ENCODE measurements around the gene CADM2.
"Not testable (repeated sequence)": the region's sequence is repeated elsewhere in the genome, so short reads cannot be mapped to it uniquely, and the experiment has no call there.

CADM2 gene

DNA sequence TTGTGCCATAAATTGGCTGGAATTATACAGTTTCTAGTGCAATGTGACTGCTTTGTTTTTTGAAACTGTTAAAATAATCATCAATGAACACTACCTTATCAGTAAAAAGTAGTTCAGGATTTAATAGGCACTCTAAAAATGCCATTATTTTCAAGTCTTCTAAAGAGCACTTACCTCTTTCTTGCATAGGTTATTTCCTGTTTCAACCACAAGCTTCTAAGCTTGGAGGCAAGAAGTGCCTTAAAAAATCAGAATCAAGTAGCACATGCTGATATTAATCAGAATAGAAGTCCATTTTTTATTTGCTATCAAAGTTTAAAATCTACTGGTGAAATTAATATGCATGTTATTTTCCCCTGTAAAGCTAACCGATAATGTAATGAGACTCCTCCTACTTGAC lies 991.6 kb downstream of the CADM2 start:
- no peak for DNase-seq (ENCODE audit: low spot score)

DNA sequence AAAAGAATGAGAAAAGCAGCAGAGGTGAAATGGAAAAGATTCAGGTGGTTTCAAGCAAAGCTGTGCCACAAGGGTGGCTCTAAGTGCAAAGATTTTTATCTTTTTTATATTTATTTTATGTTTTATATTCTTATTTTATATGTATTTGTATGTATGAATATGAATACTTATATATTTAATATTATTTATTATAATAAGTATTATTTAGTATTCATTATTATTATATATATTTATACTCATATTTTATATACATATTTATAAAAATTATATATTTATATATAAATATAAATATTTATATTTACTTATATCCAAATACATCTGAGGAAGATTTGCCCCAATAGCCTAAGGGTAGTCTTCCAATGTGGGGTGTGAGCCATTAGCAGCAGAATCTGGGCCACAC lies 1002.0 kb downstream of the CADM2 start:
- DNase-seq (ENCODE audit: low spot score) = no peak

- no peak for DNase-seq (ENCODE audit: low spot score)
Observed at GRCh38 chr3:85977615-85978338, 1019.0 kb downstream of the CADM2 start.

DNA sequence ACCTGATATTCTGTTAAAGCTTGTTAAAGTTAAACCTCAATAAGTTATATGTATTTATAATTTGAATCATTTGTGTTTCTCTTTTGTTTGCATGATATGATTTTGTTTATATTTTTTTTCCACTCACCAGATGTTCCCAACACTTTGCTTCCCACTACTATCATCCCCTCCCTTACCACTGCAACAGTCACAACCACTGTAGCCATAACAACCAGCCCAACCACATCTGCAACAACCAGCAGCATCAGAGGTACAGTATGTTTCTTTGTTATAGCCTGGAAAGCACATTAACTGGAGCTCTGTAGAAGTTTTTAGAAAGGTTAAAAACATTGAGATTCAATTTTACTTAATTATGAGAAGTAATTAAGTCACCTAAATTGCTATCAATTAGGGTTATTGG lies 1020.2 kb downstream of the CADM2 start:
- no peak for DNase-seq (ENCODE audit: low spot score)

- DNase-seq (ENCODE audit: low spot score) = not testable (repeated sequence)
Observed at GRCh38 chr3:85989581-85989980, 1030.8 kb downstream of the CADM2 start.

- DNase-seq (ENCODE audit: low spot score) = no peak
Observed at GRCh38 chr3:86029590-86029989, 1070.8 kb downstream of the CADM2 start.

DNA sequence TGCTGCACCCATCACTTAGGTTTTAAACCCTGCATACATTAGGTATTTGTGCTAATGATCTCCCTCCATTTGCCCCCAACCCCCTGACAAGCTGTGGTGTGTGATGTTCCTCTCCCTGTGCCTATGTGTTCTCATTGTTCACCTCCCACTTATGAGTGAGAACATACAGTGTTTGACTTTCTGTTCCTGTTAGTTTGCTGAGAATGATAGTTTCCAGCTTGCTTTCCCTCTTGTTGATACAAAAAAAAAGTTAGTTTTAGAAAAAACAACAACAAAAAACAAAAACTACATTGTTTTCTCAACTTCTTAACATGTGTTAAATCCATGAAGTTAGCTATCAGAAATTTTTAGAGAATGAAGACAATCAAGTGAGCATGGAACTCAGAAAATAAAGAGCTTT lies 1079.1 kb downstream of the CADM2 start:
- DNase-seq (ENCODE audit: low spot score) = no peak

DNA sequence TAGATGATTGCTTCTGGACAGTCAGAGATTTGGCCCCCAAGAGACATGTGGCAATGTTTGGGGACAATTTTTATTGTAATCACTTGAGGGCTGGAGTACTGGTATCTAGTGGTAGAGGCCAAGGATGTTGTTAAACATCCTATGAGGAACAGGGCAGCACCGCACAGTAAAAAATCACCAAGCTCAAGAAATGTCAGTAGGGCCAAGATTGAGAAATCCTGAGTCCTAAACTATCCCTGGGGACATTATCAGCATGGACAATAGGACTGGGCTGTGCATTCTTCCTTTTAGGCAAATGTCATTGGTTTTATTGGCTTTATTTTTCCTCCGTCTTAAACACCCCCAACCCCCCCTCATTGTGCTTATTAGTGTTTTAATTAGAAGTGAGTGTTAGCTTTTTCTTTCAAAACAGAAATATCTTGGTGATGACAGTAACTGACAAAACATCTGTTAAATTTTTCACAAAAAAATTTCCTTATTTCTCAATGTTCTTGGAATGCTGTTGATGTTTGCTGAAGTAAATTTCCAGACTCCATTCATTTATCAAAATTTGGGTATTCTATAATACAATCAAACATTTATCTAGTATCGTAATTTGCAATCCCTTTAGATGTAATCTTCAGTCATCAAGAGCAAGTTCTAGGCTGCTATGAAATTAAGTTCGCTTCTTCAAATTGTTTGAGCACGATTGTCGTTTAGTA lies 1087.8 kb downstream of the CADM2 start:
- DNase-seq (ENCODE audit: low spot score) = no peak

GRCh38 chr3:86047161-86047560 lies 1088.4 kb downstream of the CADM2 start:
- DNase-seq (ENCODE audit: low spot score) = no peak

DNA sequence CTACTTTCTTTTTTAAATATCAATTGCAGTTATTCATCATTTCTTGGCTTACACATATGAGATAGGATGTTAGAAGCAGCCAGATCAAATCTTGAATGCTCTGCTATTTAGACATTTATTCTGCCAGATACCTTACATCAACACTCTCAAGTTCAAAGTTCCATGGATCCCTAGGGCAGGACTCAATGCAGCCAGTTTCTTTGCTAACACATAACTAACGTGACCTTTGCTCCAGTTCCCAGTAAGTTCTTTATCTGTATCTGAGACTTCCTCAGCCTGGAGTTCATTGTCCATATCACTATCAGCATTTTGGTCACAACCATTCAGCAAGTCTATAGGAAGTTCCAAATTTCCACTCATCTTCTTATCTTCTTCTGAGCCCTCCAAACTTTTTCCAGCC lies 1092.3 kb downstream of the CADM2 start:
- no peak for DNase-seq (ENCODE audit: low spot score)

DNA sequence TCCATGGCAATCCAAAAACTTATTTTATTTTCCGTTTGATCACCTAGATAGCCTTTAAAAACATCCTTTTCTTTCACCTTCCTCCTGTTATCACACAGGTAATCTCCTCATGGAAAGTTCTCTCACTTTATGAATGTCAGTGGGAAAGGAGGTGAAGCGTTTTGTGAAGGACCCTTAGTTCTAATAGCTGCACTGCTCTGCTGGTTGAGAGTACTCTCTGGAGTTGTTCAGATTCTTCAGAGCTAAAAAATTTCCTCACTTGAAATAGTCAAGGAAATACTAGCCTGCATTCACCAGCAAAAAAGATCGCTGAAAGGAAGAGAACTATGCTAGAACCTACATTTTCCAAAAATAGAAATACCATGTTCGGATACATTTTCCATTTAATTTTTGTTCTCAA lies 1097.2 kb downstream of the CADM2 start:
- DNase-seq (ENCODE audit: low spot score) = no peak

- DNase-seq (ENCODE audit: low spot score) = no peak
Observed at GRCh38 chr3:86056962-86057361, 1098.2 kb downstream of the CADM2 start.

GRCh38 chr3:86073799-86074198 lies 1115.0 kb downstream of the CADM2 start:
- DNase-seq (ENCODE audit: low spot score) = no peak

- DNase-seq (ENCODE audit: low spot score) = no peak
Observed at GRCh38 chr3:86087160-86087871, 1128.5 kb downstream of the CADM2 start.

GRCh38 chr3:86104154-86104553 lies 1145.4 kb downstream of the CADM2 start:
- no peak for DNase-seq (ENCODE audit: low spot score)

GRCh38 chr3:86109434-86109833 lies 1150.6 kb downstream of the CADM2 start:
- DNase-seq (ENCODE audit: low spot score) = no peak

Measured in AG20443 (cell line).